Loucy (cell line): Measurements from ENCODE around the gene PHF19.

ENCODE experiments used
- EZH2phosphoT487 ChIP-seq: fragments of 200-600 bp; IDR thresholded peaks from 2 replicates; pipeline ENCODE4 v1.6.1; 2018; ENCODE audit warnings: antibody characterized with exemption, mild to moderate bottlenecking, moderate library complexity, borderline replicate concordance
- TF ChIP-seq, protein P1 (sequence below): fragments of 200-600 bp; sonication (generic); conservative IDR thresholded peaks from 2 replicates; pipeline ENCODE4 v1.5.1; 2014; ENCODE audit warnings: mild to moderate bottlenecking, antibody characterized with exemption, low read length

- TF ChIP-seq, protein P1, sequence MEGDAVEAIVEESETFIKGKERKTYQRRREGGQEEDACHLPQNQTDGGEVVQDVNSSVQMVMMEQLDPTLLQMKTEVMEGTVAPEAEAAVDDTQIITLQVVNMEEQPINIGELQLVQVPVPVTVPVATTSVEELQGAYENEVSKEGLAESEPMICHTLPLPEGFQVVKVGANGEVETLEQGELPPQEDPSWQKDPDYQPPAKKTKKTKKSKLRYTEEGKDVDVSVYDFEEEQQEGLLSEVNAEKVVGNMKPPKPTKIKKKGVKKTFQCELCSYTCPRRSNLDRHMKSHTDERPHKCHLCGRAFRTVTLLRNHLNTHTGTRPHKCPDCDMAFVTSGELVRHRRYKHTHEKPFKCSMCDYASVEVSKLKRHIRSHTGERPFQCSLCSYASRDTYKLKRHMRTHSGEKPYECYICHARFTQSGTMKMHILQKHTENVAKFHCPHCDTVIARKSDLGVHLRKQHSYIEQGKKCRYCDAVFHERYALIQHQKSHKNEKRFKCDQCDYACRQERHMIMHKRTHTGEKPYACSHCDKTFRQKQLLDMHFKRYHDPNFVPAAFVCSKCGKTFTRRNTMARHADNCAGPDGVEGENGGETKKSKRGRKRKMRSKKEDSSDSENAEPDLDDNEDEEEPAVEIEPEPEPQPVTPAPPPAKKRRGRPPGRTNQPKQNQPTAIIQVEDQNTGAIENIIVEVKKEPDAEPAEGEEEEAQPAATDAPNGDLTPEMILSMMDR = no peak
- TF ChIP-seq EZH2phosphoT487 = no peak
Measured at GRCh38 chr9:120864719-120865118, 12.3 kb downstream of the PHF19 start.
